Right ventricle myocardium inferior (tissue), 1 donor: Measurements from ENCODE around the gene ARHGEF40. TPM values are rescaled to one million over a fixed set of nuclear protein-coding genes. Genes with fewer than 3 reads are reported as not detected.

ENCODE experiments used
- ATAC-seq: fragments of 200-7000 bp; cut with Tn5 transposase; one replicate; pipeline ENCODE4 v1.9.1; 2020; ENCODE audit warnings: mild to moderate bottlenecking, moderate library complexity
- DNase-seq: peaks from one replicate; pipeline ENCODE4 v3.0.0; 2021; ENCODE audit errors: missing footprints
- intact Hi-C: fragments of 100-400 bp; cut with DNase I; formaldehyde crosslinking; loops from one replicate; pipeline ENCODE4 v1.11.0; 2022
- total RNA-seq: library from RNA; stranded (reverse); fragmentation: NEBNext Ultra II Directional; extraction: Animal tissue kit (Norgen Biotek cat#: 25700); gene quantifications from one replicate; pipeline ENCODE4 v1.2.1, GENCODE V29; 2021
- donor health status: DM: no; HTN: yes; CAD: no; lungs with severe emphysema.

ARHGEF40 gene
- total RNA-seq, 1 donor from 2014 or later: 25.5 TPM

DNA sequence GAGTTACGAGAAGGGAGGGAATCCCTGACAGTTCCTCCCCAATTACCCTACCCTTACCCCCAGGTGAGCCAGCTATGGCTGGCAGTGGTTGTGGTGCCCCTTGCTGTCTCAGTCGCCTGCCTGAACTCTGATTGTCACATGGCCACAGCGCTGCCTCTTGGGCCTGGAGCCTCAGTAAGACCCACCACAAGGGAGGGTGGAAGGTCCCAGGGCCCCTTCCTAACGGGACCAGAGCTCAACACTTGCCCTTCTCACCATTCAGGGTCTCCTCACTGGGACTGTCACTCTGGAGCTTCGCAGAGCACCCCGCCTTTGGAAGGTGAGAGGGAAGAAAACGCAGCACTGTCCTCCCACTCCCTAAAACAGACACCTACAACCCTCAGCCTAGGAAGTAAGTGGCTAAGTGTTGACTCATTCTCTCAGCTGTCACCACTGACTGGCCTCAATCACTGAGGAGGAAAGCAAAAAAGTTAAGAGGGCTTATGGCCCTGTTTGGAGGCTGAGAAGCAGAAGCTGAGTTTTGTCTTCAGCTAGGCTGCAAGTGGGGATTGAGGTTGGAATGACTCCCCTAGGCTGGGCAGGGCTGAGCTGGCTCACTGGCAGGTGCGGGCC, 31.8 kb downstream of the ARHGEF40 start:
- intact Hi-C loops: loop anchor here (2.0 to 5.0 kb wide), 2 partner anchors 61 to 420 kb away; partner anchors contain the start of gene RNASE4
- DNase-seq (no peak), ATAC-seq (no peak)

- DNase-seq (no peak), ATAC-seq (no peak)
- intact Hi-C loops: loop anchor here (2.0 to 5.0 kb wide), 2 partner anchors 62 to 420 kb away; partner anchors contain the start of gene RNASE4
These were observed 32.7 kb downstream of the ARHGEF40 start for GRCh38 chr14:21102521-21103410.

- intact Hi-C loops: loop anchor here (2.0 to 5.0 kb wide), 2 partner anchors 63 to 421 kb away; partner anchors contain the start of gene RNASE4
- ATAC-seq (no peak), DNase-seq (no peak)
These were observed 33.3 kb downstream of the ARHGEF40 start for GRCh38 chr14:21103411-21103709.

DNA sequence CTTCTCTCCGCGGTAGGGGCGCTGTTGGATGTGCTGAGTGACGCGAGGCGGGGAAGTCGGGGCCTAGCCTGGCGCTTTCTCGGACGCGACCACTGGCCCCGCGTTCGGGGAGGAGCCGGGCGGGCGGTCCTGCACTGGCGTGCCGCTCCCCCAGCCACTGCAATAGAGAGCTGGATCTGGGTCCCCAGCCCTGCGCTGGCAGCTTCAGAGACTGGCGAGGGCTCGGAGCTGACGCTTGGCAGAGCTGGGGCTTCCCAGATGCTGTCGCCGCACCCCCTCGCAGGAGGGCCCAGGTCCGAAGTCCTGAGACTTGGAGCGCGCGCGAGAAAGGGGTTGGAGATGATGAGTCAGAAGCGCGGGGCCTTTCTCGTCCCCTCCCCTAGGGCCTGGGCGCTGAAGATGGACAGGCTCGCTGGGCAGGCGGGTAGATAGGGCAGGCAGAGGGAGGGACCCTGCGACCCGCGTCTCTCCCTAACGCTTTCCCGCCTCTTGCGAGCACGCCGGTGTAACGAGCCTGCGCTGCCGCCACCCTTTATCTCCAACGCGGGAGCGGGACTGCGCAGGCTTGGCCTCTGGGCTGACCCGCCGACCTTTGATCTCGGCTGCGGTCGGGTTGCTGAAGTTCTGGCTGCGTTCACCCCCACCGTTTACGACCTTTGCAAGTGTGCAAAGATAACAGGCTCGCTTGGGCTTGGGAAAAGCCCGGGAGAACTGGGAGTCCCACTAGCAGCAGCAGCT, 33.8 kb downstream of the ARHGEF40 start:
- intact Hi-C loops: loop anchor here (2.0 to 5.0 kb wide), 2 partner anchors 63 to 422 kb away; partner anchors contain the start of gene RNASE4
- ATAC-seq: peak; percentile 96

GRCh38 chr14:21104448-21105060, 34.5 kb downstream of the ARHGEF40 start:
- DNase-seq: peak; percentile 92

More for the DNA sequence above, 33.8 kb downstream of the ARHGEF40 start:
- peak; percentile 97 for DNase-seq

DNA sequence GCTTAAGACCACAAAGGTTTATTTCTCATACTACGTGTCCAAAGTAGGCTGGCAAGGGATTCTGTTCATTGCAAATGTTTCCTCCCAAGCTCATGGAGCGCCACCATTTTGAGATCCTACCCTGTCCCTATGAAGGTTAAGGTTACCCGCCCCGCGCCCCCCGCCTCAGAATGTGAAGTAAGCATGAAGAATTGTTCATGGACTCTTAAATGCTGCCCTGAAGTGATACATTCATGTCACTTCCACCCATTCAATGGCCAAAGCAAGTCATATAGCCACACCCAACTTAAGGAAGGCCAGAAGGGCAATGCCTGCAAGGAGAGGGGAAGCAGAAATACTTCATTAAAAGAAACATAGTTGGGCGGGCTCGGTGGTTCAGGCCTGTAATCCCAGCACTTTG, 35.0 kb downstream of the ARHGEF40 start:
- no peak for DNase-seq
- ATAC-seq: no peak
- intact Hi-C loops: no loop called here

More at GRCh38 chr14:21104448-21105060, 34.5 kb downstream of the ARHGEF40 start:
- ATAC-seq: peak; percentile 77
- intact Hi-C loops: loop anchor here (5.0 kb wide), 1 partner anchor 422 kb away; the partner anchor contains the start of gene RNASE4

- intact Hi-C loops: loop anchor here (2.0 kb wide), 2 partner anchors 91 to 249 kb away; no protein-coding TSS in a partner anchor
- DNase-seq (no peak), ATAC-seq (no peak)
These were observed 36.0 kb downstream of the ARHGEF40 start for GRCh38 chr14:21106176-21106497.

DNA sequence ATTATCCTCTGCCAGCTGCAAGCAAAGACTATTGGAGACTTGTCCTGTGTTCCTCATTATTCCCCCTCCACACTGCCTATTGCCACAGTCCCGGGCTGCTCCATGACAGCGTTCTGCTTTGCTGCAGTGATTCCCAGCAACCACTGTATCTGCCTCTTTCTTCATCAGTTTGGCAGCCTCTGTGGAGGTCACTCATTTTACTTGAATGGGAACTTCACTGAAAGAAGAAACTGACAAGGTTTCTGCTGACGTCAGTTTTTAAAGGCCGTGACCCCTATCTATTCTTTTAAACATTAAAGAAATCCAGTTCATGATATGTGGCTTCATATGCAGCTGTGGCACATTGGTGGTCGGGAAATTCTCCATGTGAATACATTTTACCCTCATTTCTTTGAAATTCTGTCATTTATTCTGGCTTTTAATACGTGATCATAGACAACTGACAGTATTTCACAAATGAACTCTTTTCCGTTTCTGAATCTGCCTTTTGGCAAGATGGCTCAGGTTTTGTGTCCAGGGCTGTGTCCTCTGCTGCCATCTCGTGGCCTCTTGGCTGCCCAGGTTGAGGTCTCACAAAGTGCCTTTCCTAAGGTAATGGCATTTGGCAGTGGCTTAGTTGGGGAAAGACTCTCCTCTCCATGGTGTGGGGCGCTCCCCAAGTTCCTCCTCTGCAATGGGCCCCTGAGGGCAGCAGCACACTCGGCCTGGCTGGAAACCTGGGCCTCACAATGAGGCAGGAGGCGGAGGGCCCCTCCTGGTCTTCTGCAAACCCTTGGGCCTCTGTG, 36.6 kb downstream of the ARHGEF40 start:
- DNase-seq: peak; percentile 89
- intact Hi-C loops: loop anchor here (1.0 to 2.0 kb wide), 3 partner anchors 38 to 250 kb away; no protein-coding TSS in a partner anchor
- peak; percentile 25 for ATAC-seq

DNA sequence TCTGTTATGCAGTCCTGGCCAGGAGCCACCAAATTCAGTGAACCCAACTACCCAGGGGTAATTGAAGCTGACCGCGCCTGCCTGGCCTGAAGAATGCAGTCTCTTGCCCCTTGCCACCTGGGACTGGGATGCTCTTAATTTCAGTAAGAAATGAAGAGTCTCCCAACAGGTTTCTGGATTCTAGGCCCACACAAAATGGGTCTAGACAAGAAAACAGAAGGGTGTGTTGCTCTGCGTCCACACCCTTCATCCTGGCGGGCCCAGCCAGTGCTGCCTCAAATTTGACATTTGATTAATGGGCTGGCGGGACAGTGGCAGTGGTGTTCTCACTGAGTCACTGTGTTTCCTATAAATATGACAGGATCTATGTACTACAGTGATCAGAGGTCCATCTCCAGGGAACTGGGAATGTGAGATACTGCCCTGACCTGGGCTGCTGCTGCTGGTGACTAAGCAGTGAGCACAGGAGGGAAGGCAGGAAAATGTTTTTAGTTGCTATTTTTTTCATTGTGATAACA, 37.2 kb downstream of the ARHGEF40 start:
- ATAC-seq: no peak
- DNase-seq: no peak
- intact Hi-C loops: loop anchor here (1.0 to 2.0 kb wide), 3 partner anchors 39 to 251 kb away; no protein-coding TSS in a partner anchor

- ATAC-seq (no peak), DNase-seq (no peak)
- intact Hi-C loops: no loop called here
These were observed 38.7 kb downstream of the ARHGEF40 start for GRCh38 chr14:21108791-21109190.

DNA sequence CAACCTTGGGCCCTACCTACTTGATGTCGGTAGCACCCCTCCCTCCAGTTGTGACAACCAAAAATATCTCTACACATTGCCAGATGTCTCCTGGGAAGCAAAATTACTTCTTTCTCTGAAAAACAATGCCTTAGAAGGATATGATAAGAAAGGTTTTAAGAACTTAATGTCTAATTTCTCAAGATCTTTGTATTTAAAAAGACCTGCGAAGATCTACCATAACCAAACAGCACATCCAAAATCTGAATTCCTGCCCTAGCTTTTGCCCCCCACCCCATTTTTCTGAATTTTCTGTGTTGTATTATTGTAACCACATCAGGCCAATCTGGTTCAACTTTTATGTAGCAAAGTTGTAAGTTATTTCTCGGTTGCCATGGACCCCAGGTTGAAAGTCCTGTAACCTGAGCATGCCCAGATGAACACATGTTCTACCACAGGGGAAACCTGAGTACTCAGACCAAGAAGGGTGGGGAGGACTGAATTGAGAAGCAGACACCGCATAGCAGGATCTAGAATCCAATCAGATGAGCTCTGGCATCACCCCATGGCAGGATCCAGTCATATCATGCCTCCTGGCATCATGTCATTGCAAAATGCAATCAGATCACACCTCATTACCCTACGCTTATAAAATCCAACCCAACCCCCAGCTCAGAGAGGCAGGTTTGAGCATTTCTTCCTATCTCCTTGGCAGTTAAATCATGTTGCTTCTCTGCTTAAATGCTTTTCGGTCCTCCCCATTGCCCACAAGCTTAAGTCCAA, 39.5 kb downstream of the ARHGEF40 start:
- intact Hi-C loops: no loop called here
- ATAC-seq (no peak), DNase-seq (no peak)

GRCh38 chr14:21112255-21112654, 42.2 kb downstream of the ARHGEF40 start:
- ATAC-seq (no peak), DNase-seq (no peak)
- intact Hi-C loops: no loop called here

GRCh38 chr14:21113369-21113768, 43.3 kb downstream of the ARHGEF40 start:
- intact Hi-C loops: no loop called here
- ATAC-seq (no peak), DNase-seq (no peak)

DNA sequence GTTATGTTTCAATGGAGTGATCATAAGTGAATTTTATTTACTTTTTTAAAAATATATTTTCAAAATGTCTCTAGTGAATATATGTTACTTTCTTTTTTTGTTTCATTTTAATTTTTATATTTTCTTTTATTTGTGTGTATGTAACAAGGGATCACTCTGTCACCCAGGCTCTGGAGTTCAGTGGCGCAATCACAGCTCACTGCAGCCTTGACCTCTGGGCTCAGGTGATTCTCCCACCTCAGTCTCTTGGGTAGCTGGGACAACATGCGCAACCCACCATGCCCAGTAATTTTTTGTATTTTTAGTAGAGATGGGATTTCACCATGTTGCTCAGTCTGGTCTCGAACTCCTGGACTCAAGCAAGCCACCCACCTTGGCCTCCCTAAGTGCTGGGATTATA, 48.8 kb downstream of the ARHGEF40 start:
- DNase-seq (no peak), ATAC-seq (no peak)
- intact Hi-C loops: no loop called here

DNA sequence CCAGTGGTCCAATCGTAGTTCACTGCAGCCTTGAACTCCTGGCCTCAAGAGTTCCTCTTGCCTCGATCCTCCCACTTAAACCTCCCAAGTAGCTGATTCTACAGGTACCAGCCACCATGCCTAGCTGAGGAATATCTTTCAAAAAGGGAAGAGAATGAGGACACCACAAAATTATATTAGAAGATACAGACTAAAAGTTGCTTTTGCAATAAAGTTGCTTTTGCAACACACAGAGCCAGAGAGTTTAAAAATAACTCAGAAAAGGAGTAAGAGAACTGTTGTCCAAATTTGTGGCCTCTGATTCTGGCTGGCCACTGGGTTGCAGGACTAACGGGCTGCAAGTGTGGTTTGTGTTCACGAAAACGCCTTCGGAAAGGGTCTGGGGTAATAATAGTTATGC, 50.6 kb downstream of the ARHGEF40 start:
- ATAC-seq (no peak), DNase-seq (no peak)
- intact Hi-C loops: no loop called here

- intact Hi-C loops: no loop called here
- no peak for ATAC-seq
- DNase-seq: no peak
These were observed 51.0 kb downstream of the ARHGEF40 start for GRCh38 chr14:21121122-21121521.

DNA sequence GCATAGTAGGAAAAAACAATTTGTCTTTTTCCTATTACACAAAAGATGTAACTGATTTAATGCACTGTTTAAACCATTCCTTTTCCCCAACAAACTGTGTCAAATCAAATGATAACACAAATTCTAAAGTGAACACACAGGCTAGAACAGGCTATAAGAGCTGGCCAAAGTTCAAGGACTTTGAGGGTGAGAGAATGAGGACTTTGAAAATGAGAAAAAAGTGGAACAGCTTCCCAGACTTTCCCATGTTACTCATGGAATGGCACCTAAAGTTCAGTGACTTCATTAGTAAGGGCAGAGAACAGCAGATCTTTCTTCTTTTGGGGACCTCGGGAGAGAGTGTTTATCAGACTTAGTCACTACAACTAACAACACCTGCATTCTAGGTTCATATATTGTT, 53.3 kb downstream of the ARHGEF40 start:
- intact Hi-C loops: no loop called here
- ATAC-seq (no peak), DNase-seq (no peak)
